Right cardiac atrium (tissue), 5 donors: ENCODE measurements around the gene NLGN2. TPM values are rescaled to one million over a fixed set of nuclear protein-coding genes. Genes with fewer than 3 reads are reported as not detected.

Source experiments
- ATAC-seq, 2 donors: fragments of 200-7000 bp; cut with Tn5 transposase; one replicate each; pipeline versions ENCODE4 v1.8.0 to v1.9.1; 2020; ENCODE audit warnings: moderate library complexity in 2 of 2, mild to moderate bottlenecking in 1 of 2
- DNase-seq, 3 donors: peaks; one replicate each; pipeline ENCODE4 v3.0.0-alpha.2; 2020
- H3K27ac ChIP-seq: one replicate; pipeline ENCODE4 v1.5.1; 2013; ENCODE audit warnings: mild to moderate bottlenecking, low read length, control low read depth, moderate library complexity
- H3K27me3 ChIP-seq: one replicate; pipeline ENCODE4 v1.6.1; 2013; ENCODE audit not compliant: control insufficient read depth, insufficient read depth
- H3K4me1 ChIP-seq: one replicate; pipeline ENCODE4 v1.6.1; 2013; ENCODE audit warnings: low read length; ENCODE audit not compliant: control insufficient read depth, insufficient read depth
- H3K4me3 ChIP-seq: one replicate; pipeline ENCODE4 v1.5.1; 2013; ENCODE audit warnings: low read length, control low read depth
- H3K9me3 ChIP-seq: one replicate; pipeline ENCODE4 v1.6.1; 2013; ENCODE audit warnings: low read length; ENCODE audit not compliant: control insufficient read depth
- WGBS: extraction: QIAGEN DNeasy Blood & Tissue Kit; methylation state at CpG from one replicate; pipeline ENCODE4 v1.1.7; 2013; 5-methylcytosine and 5-hydroxymethylcytosine counted together
- intact Hi-C, 4 donors: fragments of 100-400 bp; cut with DNase I; formaldehyde crosslinking; loops; one replicate each; pipeline versions ENCODE4 v1.11.0 to v1.14.0; 2022 to 2023
- polyA plus RNA-seq: library from polyadenylated mRNA; stranded (reverse); fragments of 200-250 nt; gene quantifications from one replicate; pipeline ENCODE4 v1.2.3, GENCODE V29; 2013
- total RNA-seq, 4 donors: library from RNA; stranded (reverse); fragmentation: NEBNext Ultra II Directional; extraction: Animal tissue kit (Norgen Biotek cat#: 25700); gene quantifications; one replicate each; pipeline ENCODE4 v1.2.1, GENCODE V29; 2021
- donor health status: healthy with polysubstance abuse.
- donor health status: DM: no; HTN: yes; CAD: no.
- donor health status: DM: no; HTN: no; CAD: no.
- donor health status: DM: no; HTN: yes; CAD: no; lungs with severe emphysema.
- donor health status: DM: yes; HTN: yes; CAD: no.

The NLGN2 gene
- total and polyA plus RNA-seq, 5 donors: 6.9 to 15.7 (median 12.8) TPM

GRCh38 chr17:7405350-7406234, 2.1 kb upstream of the NLGN2 start:
- WGBS: 10% methylated on average over 38 of the region's 38 CpGs
- no peaks in the 10 kb centered on the region for H3K27me3 ChIP-seq
- no peaks in the 10 kb centered on the region for H3K9me3 ChIP-seq
- peak overlapping the region; percentile 86 for H3K4me3 ChIP-seq
- DNase-seq (peak in 1 of 3 donors; percentile 69), ATAC-seq (no peak)
- peaks cover 3% of the 10 kb centered on the region for H3K4me1 ChIP-seq
- intact Hi-C loops: no loop called here
- peak overlapping the region; percentile 9 for H3K27ac ChIP-seq

GRCh38 chr17:7406235-7406825, 1.3 kb upstream of the NLGN2 start:
- H3K27ac ChIP-seq: no peak overlapping the region

GRCh38 chr17:7407082-7407481, 563 bp upstream of the NLGN2 start:
- Histone ChIP-seq H3K9me3 (no peaks in the 10 kb centered on the region), H3K27ac (no peak overlapping the region), H3K4me1 (peaks cover 3% of the 10 kb centered on the region), H3K4me3 (no peak overlapping the region), H3K27me3 (no peaks in the 10 kb centered on the region)
- intact Hi-C loops: no loop called here
- 87% methylated on average over 13 of the region's 13 CpGs for WGBS
- ATAC-seq (no peak), DNase-seq (no peak)

More at GRCh38 chr17:7406235-7406825, 1.3 kb upstream of the NLGN2 start:
- 61% methylated on average over 12 of the region's 12 CpGs for WGBS
- intact Hi-C loops: no loop called here
- DNase-seq: peak in 1 of 3 donors; percentile 30
- peaks cover 3% of the 10 kb centered on the region for H3K4me1 ChIP-seq
- H3K4me3 ChIP-seq: no peak overlapping the region
- ATAC-seq: no peak
- H3K27me3 ChIP-seq: no peaks in the 10 kb centered on the region
- no peaks in the 10 kb centered on the region for H3K9me3 ChIP-seq

- intact Hi-C loops: no loop called here
- no peak overlapping the region for H3K27ac ChIP-seq
- H3K27me3 ChIP-seq: no peaks in the 10 kb centered on the region
- no peaks in the 10 kb centered on the region for H3K9me3 ChIP-seq
- 72% methylated on average over 58 of the region's 58 CpGs for WGBS
- no peaks in the 10 kb centered on the region for H3K4me1 ChIP-seq
- DNase-seq (peak in 2 of 3 donors; percentile 47 to 63), ATAC-seq (no peak)
- H3K4me3 ChIP-seq: no peak overlapping the region
Observed at GRCh38 chr17:7408252-7408727, 645 bp downstream of the NLGN2 start.

- ATAC-seq: no peak
- Histone ChIP-seq H3K9me3 (no peaks in the 10 kb centered on the region), H3K27ac (no peak overlapping the region), H3K27me3 (no peaks in the 10 kb centered on the region), H3K4me1 (no peaks in the 10 kb centered on the region), H3K4me3 (no peak overlapping the region)
- 82% methylated on average over 6 of the region's 6 CpGs for WGBS
- peak in 1 of 3 donors; percentile 53 for DNase-seq
- intact Hi-C loops: no loop called here
Observed at GRCh38 chr17:7408863-7409262, 1.2 kb downstream of the NLGN2 start.

- ATAC-seq: no peak
Observed at GRCh38 chr17:7409716-7410115, 2.1 kb downstream of the NLGN2 start.

GRCh38 chr17:7410634-7411426, 3.2 kb downstream of the NLGN2 start:
- Histone ChIP-seq H3K4me3 (no peak overlapping the region), H3K27ac (no peak overlapping the region), H3K4me1 (no peaks in the 10 kb centered on the region), H3K27me3 (no peaks in the 10 kb centered on the region), H3K9me3 (no peaks in the 10 kb centered on the region)
- intact Hi-C loops: no loop called here
- DNase-seq (peak in 1 of 3 donors; percentile 45), ATAC-seq (no peak)
- 90% methylated on average over 25 of the region's 25 CpGs for WGBS

More at GRCh38 chr17:7409716-7410115, 2.1 kb downstream of the NLGN2 start:
- Histone ChIP-seq H3K27me3 (no peaks in the 10 kb centered on the region), H3K27ac (no peak overlapping the region), H3K4me1 (no peaks in the 10 kb centered on the region), H3K9me3 (no peaks in the 10 kb centered on the region), H3K4me3 (no peak overlapping the region)
- intact Hi-C loops: no loop called here
- DNase-seq: peak in 1 of 3 donors; percentile 8
- WGBS: 90% methylated on average over 6 of the region's 6 CpGs

- intact Hi-C loops: no loop called here
- H3K9me3 ChIP-seq: no peaks in the 10 kb centered on the region
- no peaks in the 10 kb centered on the region for H3K4me1 ChIP-seq
- no peak overlapping the region for H3K27ac ChIP-seq
- H3K27me3 ChIP-seq: no peaks in the 10 kb centered on the region
- 92% methylated on average over 8 of the region's 8 CpGs for WGBS
- H3K4me3 ChIP-seq: no peak overlapping the region
- DNase-seq: peak in 1 of 3 donors; percentile 46
- ATAC-seq: no peak
Observed at GRCh38 chr17:7411427-7411750, 3.7 kb downstream of the NLGN2 start.

- H3K27ac ChIP-seq: no peak overlapping the region
- H3K4me1 ChIP-seq: no peaks in the 10 kb centered on the region
- H3K4me3 ChIP-seq: no peak overlapping the region
- DNase-seq (peak in 1 of 3 donors; percentile 27), ATAC-seq (peak in 1 of 2 donors; percentile 3)
- intact Hi-C loops: no loop called here
- no peaks in the 10 kb centered on the region for H3K9me3 ChIP-seq
- 78% methylated on average over 6 of the region's 6 CpGs for WGBS
- H3K27me3 ChIP-seq: no peaks in the 10 kb centered on the region
Observed at GRCh38 chr17:7413346-7413985, 5.8 kb downstream of the NLGN2 start.

GRCh38 chr17:7414837-7415236, 7.2 kb downstream of the NLGN2 start:
- H3K27me3 ChIP-seq: no peaks in the 10 kb centered on the region
- ATAC-seq: no peak
- H3K9me3 ChIP-seq: no peaks in the 10 kb centered on the region
- H3K27ac ChIP-seq: no peak overlapping the region
- H3K4me3 ChIP-seq: no peak overlapping the region
- no peaks in the 10 kb centered on the region for H3K4me1 ChIP-seq
- intact Hi-C loops: no loop called here
- peak in 1 of 3 donors; percentile 54 for DNase-seq
- WGBS: 86% methylated on average over 14 of the region's 14 CpGs
